ENCODE measurements around the gene FAM53A. TPM values are rescaled to one million over a fixed set of nuclear protein-coding genes. Genes with fewer than 3 reads are reported as not detected.

The FAM53A gene
- total RNA-seq, 2 experiments from 2014 or later: 1.4 to 1.8 TPM

GRCh38 chr4:1676605-1677525 lies 7.2 kb downstream of the FAM53A start:
- Histone ChIP-seq H3K27ac (ENCODE audit: low read depth, low read length, poor library complexity, severe bottlenecking) (no peak overlapping the region), H3K9me2 (ENCODE audit: insufficient read depth, low read length) (no peaks in the 10 kb centered on the region), H3K4me3 (ENCODE audit: low read depth, low read length, poor library complexity, severe bottlenecking) (no peak overlapping the region), H3K79me2 (ENCODE audit: insufficient read depth, low read depth, low read length) (no peaks in the 10 kb centered on the region), H3K4me2 (ENCODE audit: low read length) (no peak overlapping the region), H3K36me3 (ENCODE audit: insufficient read depth, low read length) (no peaks in the 10 kb centered on the region), H3K4me1 (ENCODE audit: insufficient read depth, low read length, poor library complexity, severe bottlenecking) (no peaks in the 10 kb centered on the region), H2AFZ (ENCODE audit: low read length) (no peak overlapping the region), H4K20me1 (ENCODE audit: insufficient read depth, low read length) (no peaks in the 10 kb centered on the region), H3K9me3 (ENCODE audit: low read length) (no peaks in the 10 kb centered on the region)
- POLR2A ChIA-PET: no interaction called here
- TF ChIP-seq CTCF (conservative IDR thresholded peaks at IDR 0.05; ENCODE audit: low read length) (no peak), EZH2phosphoT487 (IDR thresholded peaks at IDR 0.05; ENCODE audit: borderline replicate concordance, low read depth, low read length) (no peak)
- no peak for DNase-seq (ENCODE audit: low spot score)
- BruUV-seq (replicated peaks): no TSS peak
- intact Hi-C loops (cut with micrococcal nuclease; ENCODE audit: unreplicated experiment): no loop called here
- CTCF ChIA-PET (ENCODE audit: unreplicated experiment): no interaction called here

- POLR2A ChIA-PET: no interaction called here
- H3K4me2 ChIP-seq (ENCODE audit: low read length): no peak overlapping the region
Measured at GRCh38 chr4:1675802-1676137, 8.3 kb downstream of the FAM53A start.

More at GRCh38 chr4:1675802-1676137, 8.3 kb downstream of the FAM53A start:
- no peak for TF ChIP-seq CTCF (conservative IDR thresholded peaks at IDR 0.05; ENCODE audit: low read length)
- no peak for TF ChIP-seq EZH2phosphoT487 (IDR thresholded peaks at IDR 0.05; ENCODE audit: borderline replicate concordance, low read depth, low read length)
- BruUV-seq (replicated peaks): no TSS peak
- Histone ChIP-seq H3K9me3 (ENCODE audit: low read length) (no peaks in the 10 kb centered on the region), H3K4me3 (ENCODE audit: low read depth, low read length, poor library complexity, severe bottlenecking) (no peak overlapping the region), H3K36me3 (ENCODE audit: insufficient read depth, low read length) (no peaks in the 10 kb centered on the region), H2AFZ (ENCODE audit: low read length) (no peak overlapping the region), H3K27ac (ENCODE audit: low read depth, low read length, poor library complexity, severe bottlenecking) (no peak overlapping the region), H3K4me1 (ENCODE audit: insufficient read depth, low read length, poor library complexity, severe bottlenecking) (no peaks in the 10 kb centered on the region), H4K20me1 (ENCODE audit: insufficient read depth, low read length) (no peaks in the 10 kb centered on the region), H3K9me2 (ENCODE audit: insufficient read depth, low read length) (no peaks in the 10 kb centered on the region), H3K79me2 (ENCODE audit: insufficient read depth, low read depth, low read length) (no peaks in the 10 kb centered on the region)
- intact Hi-C loops (cut with micrococcal nuclease; ENCODE audit: unreplicated experiment): no loop called here
- CTCF ChIA-PET (ENCODE audit: unreplicated experiment): no interaction called here
- no peak for DNase-seq (ENCODE audit: low spot score)
